ENCODE results near the gene C9orf50. TPM values are rescaled to one million over a fixed set of nuclear protein-coding genes. Genes with fewer than 3 reads are reported as not detected.
A peak's percentile ranks its signal among the peaks of the same experiment; 100 is the strongest.
"Not testable (repeated sequence)": the region's sequence is repeated elsewhere in the genome, so short reads cannot be mapped to it uniquely, and the experiment has no call there.

C9orf50 gene
- total RNA-seq, 4 donors from 2014 or later = 0.64 TPM; not detected in 3

- TF ChIP-seq POLR2AphosphoS5 (IDR thresholded peaks at IDR 0.05) = no peak
- H3K36me3 ChIP-seq = no peaks in the 10 kb centered on the region
- no peaks in the 10 kb centered on the region for H3K27me3 ChIP-seq
- WGBS = 9% methylated on average over 14 of the region's 57 CpGs
- no peak for DNase-seq (ENCODE audit: low spot score in 2 of 2)
- H3K4me3 ChIP-seq = peak overlapping the region; percentile 46
- no peaks in the 10 kb centered on the region for H3K9me3 ChIP-seq
- peak overlapping the region; percentile 43 for H3K27ac ChIP-seq
- H3K4me1 ChIP-seq = peaks cover 28% of the 10 kb centered on the region
These were observed 23.4 kb downstream of the C9orf50 start for GRCh38 chr9:129597355-129598088.

GRCh38 chr9:129596541-129597331 is 24.2 kb downstream of the C9orf50 start:
- Histone ChIP-seq H3K27ac (peak overlapping the region; percentile 43), H3K36me3 (no peaks in the 10 kb centered on the region), H3K4me3 (peak overlapping the region; percentile 46), H3K27me3 (no peaks in the 10 kb centered on the region), H3K9me3 (no peaks in the 10 kb centered on the region), H3K4me1 (peaks cover 28% of the 10 kb centered on the region)
- no peak for DNase-seq (ENCODE audit: low spot score in 2 of 2)
- TF ChIP-seq POLR2A (IDR thresholded peaks at IDR 0.05) (no peak), POLR2AphosphoS5 (IDR thresholded peaks at IDR 0.05) (no peak), CTCF (IDR thresholded peaks at IDR 0.05) (no peak)
- WGBS = 40% methylated on average over 23 of the region's 33 CpGs

- Histone ChIP-seq H3K36me3 (no peaks in the 10 kb centered on the region), H3K9me3 (no peaks in the 10 kb centered on the region), H3K27ac (no peak overlapping the region), H3K4me3 (no peak overlapping the region), H3K27me3 (no peaks in the 10 kb centered on the region), H3K4me1 (peaks cover 28% of the 10 kb centered on the region)
- peak in 1 of 2 donors; percentile 57 for DNase-seq (ENCODE audit: low spot score in 2 of 2)
- 77% methylated on average over 6 of the region's 6 CpGs for WGBS
- no peak for TF ChIP-seq POLR2AphosphoS5 (IDR thresholded peaks at IDR 0.05)
These were observed 24.9 kb downstream of the C9orf50 start for GRCh38 chr9:129595903-129596540.

GRCh38 chr9:129595311-129595741 is 25.6 kb downstream of the C9orf50 start:
- Histone ChIP-seq H3K27ac (no peak overlapping the region), H3K4me1 (peaks cover 28% of the 10 kb centered on the region), H3K27me3 (no peaks in the 10 kb centered on the region), H3K36me3 (no peaks in the 10 kb centered on the region), H3K9me3 (no peaks in the 10 kb centered on the region), H3K4me3 (no peak overlapping the region)
- no peak for TF ChIP-seq POLR2A (IDR thresholded peaks at IDR 0.05)
- TF ChIP-seq EP300 (IDR thresholded peaks at IDR 0.05) = no peak
- TF ChIP-seq POLR2AphosphoS5 (IDR thresholded peaks at IDR 0.05) = no peak
- TF ChIP-seq CTCF (IDR thresholded peaks at IDR 0.05) = no peak
- WGBS = 45% methylated on average over 5 of the region's 5 CpGs
- DNase-seq (ENCODE audit: low spot score in 2 of 2) = no peak

GRCh38 chr9:129594632-129595031 is 26.3 kb downstream of the C9orf50 start:
- DNase-seq (ENCODE audit: low spot score in 2 of 2) = no peak
- TF ChIP-seq POLR2AphosphoS5 (IDR thresholded peaks at IDR 0.05) = no peak
- no peak for TF ChIP-seq CTCF (IDR thresholded peaks at IDR 0.05)
- no peak for TF ChIP-seq POLR2A (IDR thresholded peaks at IDR 0.05)
- no peak for TF ChIP-seq EP300 (IDR thresholded peaks at IDR 0.05)
- peaks cover 28% of the 10 kb centered on the region for H3K4me1 ChIP-seq
- H3K27ac ChIP-seq = no peak overlapping the region
- WGBS = 54% methylated on average over 7 of the region's 7 CpGs
- H3K9me3 ChIP-seq = no peaks in the 10 kb centered on the region
- H3K27me3 ChIP-seq = no peaks in the 10 kb centered on the region
- no peaks in the 10 kb centered on the region for H3K36me3 ChIP-seq
- no peak overlapping the region for H3K4me3 ChIP-seq

- H3K4me1 ChIP-seq = peaks cover 21% of the 10 kb centered on the region
- not testable (repeated sequence) for H3K27ac ChIP-seq; H3K27me3 ChIP-seq; H3K9me3 ChIP-seq; H3K36me3 ChIP-seq; DNase-seq (ENCODE audit: low spot score in 2 of 2); H3K4me3 ChIP-seq
- 68% methylated on average over 10 of the region's 10 CpGs for WGBS
These were observed 28.1 kb downstream of the C9orf50 start for GRCh38 chr9:129592790-129593189.
